GM21423 (cell line): ENCODE data around the gene ITGB5.
"Not testable (repeated sequence)": the region's sequence is repeated elsewhere in the genome, so short reads cannot be mapped to it uniquely, and the experiment has no call there.

Experiments
- ATAC-seq: cut with Tn5 transposase; IDR thresholded peaks from one replicate; pipeline ENCODE4 v1.9.1; 2021; ENCODE audit warnings: mild to moderate bottlenecking, moderate library complexity; ENCODE audit not compliant: unreplicated experiment

The ITGB5 gene

GRCh38 chr3:124837065-124837464, 50.1 kb downstream of the ITGB5 start:
- ATAC-seq, result no peak

GRCh38 chr3:124836448-124836847, 50.7 kb downstream of the ITGB5 start:
- no peak for ATAC-seq

DNA sequence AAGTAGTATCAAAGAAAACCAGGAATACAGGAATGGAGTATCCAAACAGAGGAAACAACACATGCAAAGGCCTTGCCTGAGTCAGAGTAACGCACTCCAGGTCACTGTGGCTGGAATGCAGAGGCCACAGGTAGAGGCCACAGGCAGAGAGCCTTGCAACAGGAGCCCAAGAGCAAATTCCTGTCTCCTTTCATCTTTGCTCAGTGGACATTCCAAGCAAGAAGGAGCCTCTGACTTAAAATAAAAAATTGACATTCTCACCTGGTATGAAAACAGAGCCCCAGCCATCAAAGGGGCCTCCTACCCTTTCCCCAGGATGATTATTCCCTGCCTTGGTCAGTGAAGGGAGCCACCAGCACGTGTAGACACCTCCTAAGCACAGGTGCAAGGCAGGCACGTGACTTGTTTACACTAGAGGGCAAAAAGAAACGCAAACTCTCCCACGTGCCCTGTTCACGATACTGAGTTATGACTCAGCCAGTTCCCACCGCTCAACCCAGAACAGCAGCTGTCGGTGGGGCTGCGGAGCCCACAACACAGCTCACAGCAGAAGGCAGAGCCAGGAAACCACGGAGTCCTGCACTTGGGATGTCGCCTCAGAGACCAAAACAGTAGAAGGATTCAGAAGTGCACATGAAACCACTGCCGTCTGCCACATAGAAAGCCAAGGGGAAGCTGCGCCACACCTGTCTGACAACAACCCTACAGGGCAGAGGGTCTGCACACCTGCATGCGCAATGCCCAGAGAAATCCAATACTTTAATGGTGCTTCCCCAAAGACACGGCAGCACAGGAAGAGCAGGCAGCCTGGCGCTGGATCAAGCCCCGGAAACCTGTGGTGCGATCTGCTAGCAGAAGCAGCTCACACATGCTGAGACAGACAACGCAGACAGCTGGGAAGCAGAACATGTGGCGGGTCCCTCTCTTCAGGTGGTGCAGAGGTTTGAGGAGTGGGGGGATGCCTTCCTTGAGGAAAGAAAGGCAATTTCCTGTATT, 52.1 kb downstream of the ITGB5 start:
- peak; percentile 93 for ATAC-seq

- no peak for ATAC-seq
Observed at GRCh38 chr3:124833710-124834332, 53.3 kb downstream of the ITGB5 start.

DNA sequence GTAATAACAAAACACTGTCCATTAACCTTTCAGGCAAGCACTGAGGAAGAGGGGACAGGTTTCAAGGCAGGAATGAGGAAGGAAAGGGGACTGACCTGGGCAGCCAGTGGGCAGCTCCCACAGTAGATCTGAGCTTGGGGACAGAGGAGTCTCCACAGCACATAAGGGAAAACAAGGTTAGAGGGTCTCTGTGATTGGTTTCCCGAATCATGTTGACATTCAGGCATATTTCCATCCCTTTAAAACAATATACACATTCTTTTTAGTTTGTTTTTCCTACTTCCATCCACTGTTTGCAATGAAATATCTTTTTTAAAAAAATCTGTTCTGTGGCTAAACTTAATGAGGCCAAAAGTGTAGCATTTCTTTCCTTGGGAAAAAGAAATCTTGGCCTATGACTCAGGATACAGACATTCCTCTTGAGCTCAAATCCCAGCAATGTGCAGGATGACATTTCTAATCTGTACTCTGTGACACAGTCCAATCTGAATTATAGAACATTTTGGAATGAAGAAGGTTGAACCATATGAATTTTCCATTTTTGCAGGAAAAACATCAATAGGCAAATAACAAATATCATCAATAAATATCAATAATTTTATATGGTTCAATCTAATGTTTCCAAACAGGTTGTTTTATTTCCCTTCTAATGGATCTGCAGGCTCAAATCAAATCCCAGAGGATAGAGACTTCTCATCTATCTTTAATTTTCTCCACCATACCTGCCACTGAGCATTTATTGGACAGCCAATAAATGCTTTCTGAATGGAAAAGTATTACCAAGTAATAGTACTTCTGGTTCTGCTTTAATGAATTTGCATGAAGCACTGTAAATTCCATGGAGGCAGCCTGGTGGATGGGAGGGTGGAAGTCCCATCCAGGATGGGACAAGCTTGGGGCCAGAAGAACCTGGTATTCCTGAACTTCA, 54.1 kb downstream of the ITGB5 start:
- no peak for ATAC-seq

DNA sequence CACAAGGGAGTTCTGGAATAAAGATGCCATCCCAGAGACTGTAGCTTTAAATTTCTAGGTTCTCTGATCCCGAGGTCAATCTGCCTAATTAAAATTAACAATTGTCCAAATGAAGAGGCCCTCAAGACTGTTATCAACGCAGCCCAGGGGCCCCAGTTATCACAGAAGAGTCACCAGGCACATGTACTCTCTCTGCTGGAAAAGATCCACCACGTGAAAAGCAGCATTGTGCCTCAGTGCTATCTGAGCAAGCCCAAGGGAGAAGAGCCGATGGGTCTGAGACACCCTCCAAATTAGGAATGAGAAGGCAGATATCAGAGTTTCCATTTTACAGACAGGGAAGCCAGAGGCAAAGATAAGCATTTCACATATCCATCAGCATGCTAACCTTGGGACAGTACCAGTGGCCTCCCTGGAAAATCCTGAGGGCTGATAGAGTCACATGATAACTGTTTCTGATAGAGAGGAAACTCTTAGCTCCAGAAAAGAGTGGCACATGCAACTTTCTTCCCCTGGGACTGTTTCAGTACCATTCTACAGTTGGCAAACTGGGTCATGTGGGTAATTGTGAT, 55.5 kb downstream of the ITGB5 start:
- ATAC-seq, result no peak

- no peak for ATAC-seq
Observed at GRCh38 chr3:124829819-124830554, 57.2 kb downstream of the ITGB5 start.

DNA sequence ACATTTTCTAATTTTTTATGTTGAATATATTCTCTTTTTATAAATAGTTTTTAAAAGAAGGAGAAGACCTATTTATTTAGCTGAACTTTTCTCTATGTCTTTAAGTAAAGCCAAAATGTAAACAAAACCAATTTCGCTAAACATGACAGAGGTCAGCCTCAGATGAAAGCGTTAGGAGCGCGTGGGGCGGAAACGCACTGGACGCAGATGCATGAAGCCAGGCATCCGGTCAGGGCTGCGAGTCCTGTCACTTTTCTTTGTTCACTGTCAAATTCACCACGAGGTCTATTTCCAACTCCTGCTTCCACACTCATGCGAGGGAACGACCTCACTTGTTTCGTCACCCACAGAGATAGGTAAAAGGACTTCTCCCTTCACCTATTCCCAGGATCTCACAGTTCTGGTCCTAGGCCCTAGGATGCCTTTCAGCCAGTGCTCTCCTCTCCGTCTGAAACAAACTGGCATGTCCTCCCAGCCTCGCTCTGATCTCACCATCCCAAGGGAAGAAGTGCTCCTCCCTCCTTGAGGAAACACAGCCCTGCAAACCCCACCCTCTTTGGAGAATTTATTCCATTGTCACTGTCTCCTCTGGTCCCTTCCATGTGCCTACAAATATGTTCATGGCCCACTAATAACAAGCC, 57.9 kb downstream of the ITGB5 start:
- ATAC-seq, result no peak

DNA sequence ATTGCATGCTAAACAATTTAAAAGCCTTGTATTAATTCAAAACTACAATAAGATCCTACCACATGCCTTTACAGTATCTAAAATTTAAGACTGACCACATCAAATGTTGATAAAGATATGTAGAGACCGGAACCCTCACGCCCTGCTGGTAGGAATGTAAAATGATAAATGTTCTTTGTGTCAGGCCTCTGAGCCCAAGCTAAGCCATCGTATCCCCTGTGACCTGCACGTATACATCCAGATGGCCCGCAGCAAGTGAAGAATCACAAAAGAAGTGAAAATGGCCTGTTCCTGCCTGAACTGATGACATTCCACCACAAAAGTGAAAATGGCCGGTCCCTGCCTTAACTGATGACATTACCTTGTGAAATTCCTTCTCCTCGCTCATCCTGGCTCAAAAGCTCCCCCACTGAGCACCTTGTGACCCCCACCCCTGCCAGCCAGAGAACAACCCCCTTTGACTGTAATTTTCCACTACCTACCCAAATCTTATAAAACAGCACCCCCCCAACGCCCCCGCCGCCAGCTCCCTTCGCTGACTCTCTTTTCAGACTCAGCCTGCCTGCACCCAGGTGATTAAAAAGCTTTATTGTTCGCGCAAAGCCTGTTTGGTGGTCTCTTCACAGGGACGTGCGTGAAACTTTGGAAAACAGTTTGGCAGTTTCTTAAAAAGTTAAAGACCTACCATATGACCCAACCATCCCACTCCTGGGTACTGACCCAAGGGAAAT, 59.5 kb downstream of the ITGB5 start:
- ATAC-seq, result not testable (repeated sequence)

DNA sequence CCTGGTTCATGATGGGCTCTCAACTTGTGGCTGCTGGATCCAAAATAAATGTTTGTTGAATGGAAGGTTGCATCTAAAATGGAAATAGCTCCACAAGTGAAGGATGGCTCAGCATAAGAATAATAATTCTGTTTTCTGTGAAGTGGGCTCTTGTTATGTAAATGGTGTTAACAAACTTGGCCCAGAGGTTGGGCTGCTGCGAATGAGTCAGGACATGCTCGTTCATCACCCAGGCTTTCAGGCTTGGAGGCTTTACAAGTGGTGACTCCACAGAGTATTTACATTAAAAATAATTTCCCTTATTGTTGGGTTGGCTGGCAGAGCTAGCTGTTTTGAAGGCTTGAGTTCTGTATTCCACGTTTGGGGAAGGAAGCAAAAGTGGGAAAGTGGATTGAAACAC, 60.5 kb downstream of the ITGB5 start:
- ATAC-seq, result no peak

DNA sequence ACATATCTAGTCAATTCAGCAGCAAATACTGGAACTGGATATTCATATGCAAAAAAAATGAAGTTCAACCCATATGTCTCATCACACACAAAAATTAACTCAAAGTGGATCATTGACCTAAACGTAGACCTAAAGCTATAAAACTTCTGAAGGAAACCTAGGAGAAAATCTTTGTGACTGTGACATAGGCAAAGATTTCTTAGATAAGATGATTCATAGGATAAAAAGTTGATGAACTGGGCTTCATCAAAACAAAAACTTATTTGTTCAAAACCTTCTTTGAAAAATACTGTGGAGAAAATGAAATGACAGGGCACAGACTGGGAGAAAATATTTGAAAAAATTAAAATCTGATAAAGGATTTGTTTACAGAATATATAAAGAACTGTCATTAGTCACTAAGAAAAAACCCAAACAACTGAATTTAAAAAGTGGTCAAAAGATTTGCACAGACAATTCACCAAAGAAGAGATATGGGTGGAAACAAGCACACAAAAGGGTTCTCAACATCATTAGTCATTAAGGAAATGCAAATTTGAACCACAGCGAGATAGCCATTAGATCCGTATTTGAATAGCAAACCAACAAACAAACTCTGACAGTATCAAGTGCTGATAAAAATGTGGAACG, 62.8 kb downstream of the ITGB5 start:
- no peak for ATAC-seq

DNA sequence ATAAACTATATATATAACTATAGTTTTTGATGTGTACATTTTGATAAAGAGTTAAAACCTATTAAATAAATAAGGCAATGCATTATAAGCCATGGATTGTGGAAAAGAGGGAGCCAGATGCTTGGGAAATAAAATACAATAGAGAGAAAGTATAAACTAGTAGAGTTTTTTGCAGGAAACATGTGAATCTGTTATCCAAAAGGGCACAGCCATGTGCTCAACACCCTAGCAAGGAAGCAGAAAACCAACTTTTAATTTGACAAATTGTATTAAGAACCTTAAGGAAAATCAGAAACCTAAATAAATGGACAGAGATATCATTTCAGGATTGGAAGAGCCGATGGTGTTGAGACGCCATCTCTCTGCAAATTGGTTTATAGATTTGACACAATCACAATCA, 63.5 kb downstream of the ITGB5 start:
- ATAC-seq, result no peak

DNA sequence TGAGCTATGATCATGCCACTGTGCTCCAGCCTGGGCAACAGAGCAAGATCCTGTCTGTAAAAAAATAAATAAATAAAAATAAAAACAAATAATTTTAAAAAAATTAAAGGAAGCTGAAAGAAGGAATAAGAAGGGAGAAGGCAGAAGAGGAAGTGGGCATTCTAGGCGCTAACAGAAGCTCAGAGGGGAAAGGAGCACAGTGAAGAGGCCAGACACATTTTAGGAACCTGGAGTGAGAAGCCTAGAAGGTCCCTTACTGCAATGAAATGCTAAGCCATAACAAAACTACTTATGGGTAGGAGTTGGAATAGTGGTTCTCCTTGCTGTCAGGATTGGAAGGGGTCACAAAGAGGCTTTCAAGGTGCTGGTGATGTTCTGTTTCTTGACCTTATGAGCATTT, 64.0 kb downstream of the ITGB5 start:
- ATAC-seq, result no peak

DNA sequence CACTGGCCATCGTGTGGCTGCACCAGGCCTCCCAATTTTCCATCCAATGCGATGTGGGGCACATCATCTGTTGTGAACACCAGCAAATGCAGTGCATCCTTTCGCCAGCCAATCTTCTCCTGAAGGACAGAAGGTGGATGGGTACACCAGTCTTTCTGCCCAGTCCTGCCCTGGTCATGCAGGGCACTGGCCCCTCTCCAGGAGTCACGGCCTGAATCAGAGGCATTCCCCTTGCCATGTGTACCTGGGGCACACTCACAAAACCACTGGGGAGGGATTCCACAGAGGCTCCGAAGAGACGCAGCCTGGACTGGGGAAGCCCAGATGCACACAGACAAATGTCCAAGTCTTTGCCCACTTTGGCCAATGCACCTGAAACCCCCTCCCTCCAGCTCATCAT, 65.8 kb downstream of the ITGB5 start:
- no peak for ATAC-seq

DNA sequence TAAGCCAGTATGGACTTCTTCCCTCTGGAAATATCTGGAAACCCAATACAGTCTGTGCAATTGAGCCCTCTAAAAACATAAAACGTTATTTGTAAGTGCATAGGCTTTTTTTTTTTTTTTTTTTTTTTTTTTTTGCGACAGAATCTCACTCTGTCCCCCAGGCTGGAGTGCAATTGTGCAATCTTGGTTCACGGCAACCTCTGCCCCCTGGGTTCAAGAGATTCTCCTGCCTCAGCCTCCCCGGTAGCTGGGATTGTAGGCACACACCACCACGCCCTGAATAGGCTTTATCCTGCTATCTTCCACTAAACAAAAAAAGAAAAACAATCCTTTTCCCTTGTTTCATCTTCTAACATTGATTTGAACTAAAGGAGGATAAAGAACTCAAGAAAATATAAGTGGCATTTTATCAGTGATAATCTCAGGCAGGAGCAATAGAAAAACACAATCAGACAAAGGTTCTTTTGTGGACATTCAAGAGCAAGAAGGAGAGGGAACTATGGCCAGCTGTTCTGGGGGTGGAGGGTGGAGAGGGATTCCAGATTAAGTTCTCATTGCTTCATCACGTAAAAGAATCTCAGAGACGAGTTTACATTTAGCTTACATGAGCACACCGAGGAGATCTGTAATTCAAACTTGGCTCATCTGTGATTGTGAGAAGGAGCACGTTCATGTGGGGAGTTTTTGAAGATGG, 68.6 kb downstream of the ITGB5 start:
- ATAC-seq, result no peak

DNA sequence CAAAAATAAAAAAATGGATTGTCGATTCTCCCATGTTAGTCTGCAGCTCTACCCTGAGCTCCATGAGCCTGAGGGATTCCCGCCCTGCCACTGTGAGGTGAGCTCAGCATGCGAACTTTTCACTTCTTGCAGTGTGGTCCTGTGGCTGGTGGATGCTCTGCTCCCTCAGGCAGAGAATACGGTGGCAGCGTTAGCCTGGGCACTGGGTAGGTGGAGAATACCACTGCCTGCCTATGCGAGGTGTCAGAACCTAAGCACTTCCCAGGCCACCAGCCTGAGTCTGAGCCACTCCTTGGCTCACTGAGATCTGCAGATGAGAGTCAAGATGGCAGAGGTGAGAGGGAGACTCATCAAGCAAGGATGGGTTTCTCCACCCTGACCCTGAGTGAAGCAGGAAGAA, 70.1 kb downstream of the ITGB5 start:
- no peak for ATAC-seq

GRCh38 chr3:124816206-124816605, 71.0 kb downstream of the ITGB5 start:
- ATAC-seq, result no peak

DNA sequence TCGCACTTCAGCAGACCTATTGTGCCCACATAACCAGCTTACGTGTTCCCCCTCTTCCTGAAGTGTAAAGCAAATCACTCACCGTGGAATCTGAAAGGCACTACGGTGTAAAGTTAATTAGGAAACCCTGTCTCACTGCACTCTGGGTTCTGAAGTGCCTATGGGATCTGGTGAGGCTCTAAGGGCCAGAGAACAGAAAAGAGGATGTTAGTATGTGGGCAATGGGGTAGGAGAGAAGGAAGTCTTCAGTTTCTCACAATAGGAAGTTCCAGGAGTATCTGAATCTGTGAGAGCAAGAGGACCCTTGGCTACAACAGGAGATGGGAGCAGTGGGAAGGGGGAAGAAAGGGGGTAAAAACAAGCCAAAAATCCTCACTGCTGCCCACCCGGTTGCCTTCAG, 71.4 kb downstream of the ITGB5 start:
- ATAC-seq, result no peak
